Measurements from ENCODE around the gene PIK3C2G. TPM values are rescaled to one million over a fixed set of nuclear protein-coding genes. Genes with fewer than 3 reads are reported as not detected.

The PIK3C2G gene
- polyA plus RNA-seq, 1 of the 3 experiments (the other 2 are of a cell fraction), result 0.02 TPM

DNA sequence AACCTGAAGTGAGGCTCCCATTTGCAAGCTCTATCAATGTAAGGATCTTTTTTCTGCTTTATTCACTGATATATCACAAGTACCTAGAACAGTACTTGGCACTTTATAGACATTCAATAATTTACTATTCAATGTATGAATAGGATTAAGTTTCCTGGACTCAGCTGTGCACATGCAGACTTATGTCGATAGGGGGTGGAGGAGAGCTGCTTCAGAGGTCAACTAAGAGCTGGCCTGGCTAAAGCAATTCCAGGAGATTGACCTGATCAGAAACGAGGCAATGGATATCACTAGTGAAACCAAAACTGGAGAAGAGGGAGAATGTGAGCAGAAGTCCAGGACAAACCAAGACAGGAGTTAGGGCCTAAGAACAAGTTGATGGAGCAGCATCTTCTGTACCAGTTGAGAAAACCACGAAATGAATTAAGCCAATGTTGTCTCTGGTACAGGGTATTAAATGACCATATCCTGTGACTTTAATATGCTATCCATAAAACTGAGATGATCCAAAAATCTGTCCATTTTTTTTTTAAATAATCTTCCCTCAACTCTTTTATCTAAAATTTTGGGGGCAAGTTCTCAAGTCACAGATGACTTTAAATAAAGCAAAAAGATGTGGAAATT, 169.2 kb downstream of the PIK3C2G start:
- Histone ChIP-seq H4K20me1 (ENCODE audit: insufficient read depth) (no peaks in the 10 kb centered on the region), H3K36me3 (replicated peaks in 1 of 2; ENCODE audit: control insufficient read depth in 1 of 2, insufficient read depth in 2 of 2, low read length in 1 of 2) (no peaks in the 10 kb centered on the region), H3F3A (replicated peaks; ENCODE audit: insufficient read depth) (no peaks in the 10 kb centered on the region), H3K4me3 (ENCODE audit: low read depth in 2 of 2, low read length in 1 of 2) (no peak overlapping the region; a peak in 1 of 4 replicates), H2AFZ (ENCODE audit: low read depth) (no peak overlapping the region), H3K9me3 (no peaks in the 10 kb centered on the region), H3K79me2 (ENCODE audit: insufficient read depth) (no peaks in the 10 kb centered on the region), H3K9ac (no peak overlapping the region), H3K27me3 (ENCODE audit: insufficient read depth) (no peaks in the 10 kb centered on the region), H3K27ac (ENCODE audit: low read depth in 2 of 2, low read length in 1 of 2) (no peak overlapping the region), H3K4me2 (no peak overlapping the region), H3K4me1 (ENCODE audit: control insufficient read depth in 1 of 2, insufficient read depth in 2 of 2, low read depth in 1 of 2, low read length in 1 of 2) (no peaks in the 10 kb centered on the region), H3K9me2 (no peaks in the 10 kb centered on the region)
- WGBS (ENCODE audit: low lambda C conversion rate), result 22% methylated on average over 3 of the region's 3 CpGs
- CTCF ChIA-PET, result interaction anchor here (0.9 to 1.3 kb wide), 3 partner anchors 74 to 756 kb away, joined by 3 to 11 read pairs (median 3); no protein-coding TSS in a partner anchor
- POLR2A ChIA-PET, result no interaction called here
- DNase-seq, result peak; percentile 30
- TF ChIP-seq, protein P1, sequence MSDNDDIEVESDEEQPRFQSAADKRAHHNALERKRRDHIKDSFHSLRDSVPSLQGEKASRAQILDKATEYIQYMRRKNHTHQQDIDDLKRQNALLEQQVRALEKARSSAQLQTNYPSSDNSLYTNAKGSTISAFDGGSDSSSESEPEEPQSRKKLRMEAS (IDR thresholded peaks at IDR 0.05; ENCODE audit: low read depth), result no peak
- TF ChIP-seq YY1 (IDR thresholded peaks at IDR 0.05; ENCODE audit: low read depth) (no peak), NFIC (IDR thresholded peaks at IDR 0.05; ENCODE audit: borderline replicate concordance) (no peak), TEAD4 (IDR thresholded peaks at IDR 0.05; ENCODE audit: borderline replicate concordance, insufficient read depth) (no peak), GATA2 (CRISPR knock-in tag; IDR thresholded peaks at IDR 0.05) (no peak), FOSL2 (IDR thresholded peaks at IDR 0.05; ENCODE audit: borderline replicate concordance, low read depth) (no peak), SMC3 (IDR thresholded peaks at IDR 0.05; ENCODE audit: low read depth, low read length) (peak; percentile 58), RAD21 (IDR thresholded peaks at IDR 0.05; ENCODE audit: low read length) (peak; percentile 81), FOXJ3 (CRISPR knock-in tag; IDR thresholded peaks at IDR 0.05) (no peak), TCF12 (IDR thresholded peaks at IDR 0.05) (no peak), EP300 (IDR thresholded peaks at IDR 0.05; ENCODE audit: borderline replicate concordance in 1 of 2, low read depth in 1 of 2, low read length in 1 of 2) (no peak), CHD2 (IDR thresholded peaks at IDR 0.05; ENCODE audit: low read length, partially characterized antibody) (no peak), TAF1 (IDR thresholded peaks at IDR 0.05; ENCODE audit: borderline replicate concordance, low read depth, low read length) (0 out of 2 replicates have a peak, but pooled peaks have one; percentile 9), SIN3A (IDR thresholded peaks at IDR 0.05; ENCODE audit: borderline replicate concordance, low read depth, low read length) (no peak), USF1 (IDR thresholded peaks at IDR 0.05; ENCODE audit: borderline replicate concordance, low read depth) (no peak), POLR2AphosphoS5 (IDR thresholded peaks at IDR 0.05; ENCODE audit: low read depth, low read length) (no peak), ELF1 (IDR thresholded peaks at IDR 0.05) (no peak), USF2 (IDR thresholded peaks at IDR 0.05; ENCODE audit: borderline replicate concordance, low read depth, low read length) (no peak), FOXM1 (IDR thresholded peaks at IDR 0.05; ENCODE audit: low read depth) (no peak), RCOR1 (IDR thresholded peaks at IDR 0.05; ENCODE audit: low read length) (no peak), NRF1 (IDR thresholded peaks at IDR 0.05; ENCODE audit: low read depth, low read length) (no peak), GABPA (IDR thresholded peaks at IDR 0.05; ENCODE audit: low read depth) (no peak), JUND (IDR thresholded peaks at IDR 0.05) (no peak), RXRA (IDR thresholded peaks at IDR 0.05; ENCODE audit: borderline replicate concordance, low read depth) (no peak), MEF2A (IDR thresholded peaks at IDR 0.05; ENCODE audit: borderline replicate concordance, low read depth) (no peak)
- TF ChIP-seq, protein P2, sequence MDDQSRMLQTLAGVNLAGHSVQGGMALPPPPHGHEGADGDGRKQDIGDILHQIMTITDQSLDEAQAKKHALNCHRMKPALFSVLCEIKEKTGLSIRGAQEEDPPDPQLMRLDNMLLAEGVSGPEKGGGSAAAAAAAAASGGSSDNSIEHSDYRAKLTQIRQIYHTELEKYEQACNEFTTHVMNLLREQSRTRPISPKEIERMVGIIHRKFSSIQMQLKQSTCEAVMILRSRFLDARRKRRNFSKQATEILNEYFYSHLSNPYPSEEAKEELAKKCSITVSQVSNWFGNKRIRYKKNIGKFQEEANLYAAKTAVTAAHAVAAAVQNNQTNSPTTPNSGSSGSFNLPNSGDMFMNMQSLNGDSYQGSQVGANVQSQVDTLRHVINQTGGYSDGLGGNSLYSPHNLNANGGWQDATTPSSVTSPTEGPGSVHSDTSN (IDR thresholded peaks at IDR 0.05), result no peak
- TF ChIP-seq, protein P3, sequence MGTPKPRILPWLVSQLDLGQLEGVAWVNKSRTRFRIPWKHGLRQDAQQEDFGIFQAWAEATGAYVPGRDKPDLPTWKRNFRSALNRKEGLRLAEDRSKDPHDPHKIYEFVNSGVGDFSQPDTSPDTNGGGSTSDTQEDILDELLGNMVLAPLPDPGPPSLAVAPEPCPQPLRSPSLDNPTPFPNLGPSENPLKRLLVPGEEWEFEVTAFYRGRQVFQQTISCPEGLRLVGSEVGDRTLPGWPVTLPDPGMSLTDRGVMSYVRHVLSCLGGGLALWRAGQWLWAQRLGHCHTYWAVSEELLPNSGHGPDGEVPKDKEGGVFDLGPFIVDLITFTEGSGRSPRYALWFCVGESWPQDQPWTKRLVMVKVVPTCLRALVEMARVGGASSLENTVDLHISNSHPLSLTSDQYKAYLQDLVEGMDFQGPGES (IDR thresholded peaks at IDR 0.05; ENCODE audit: low read depth, low read length), result no peak
- TF ChIP-seq, protein P4, sequence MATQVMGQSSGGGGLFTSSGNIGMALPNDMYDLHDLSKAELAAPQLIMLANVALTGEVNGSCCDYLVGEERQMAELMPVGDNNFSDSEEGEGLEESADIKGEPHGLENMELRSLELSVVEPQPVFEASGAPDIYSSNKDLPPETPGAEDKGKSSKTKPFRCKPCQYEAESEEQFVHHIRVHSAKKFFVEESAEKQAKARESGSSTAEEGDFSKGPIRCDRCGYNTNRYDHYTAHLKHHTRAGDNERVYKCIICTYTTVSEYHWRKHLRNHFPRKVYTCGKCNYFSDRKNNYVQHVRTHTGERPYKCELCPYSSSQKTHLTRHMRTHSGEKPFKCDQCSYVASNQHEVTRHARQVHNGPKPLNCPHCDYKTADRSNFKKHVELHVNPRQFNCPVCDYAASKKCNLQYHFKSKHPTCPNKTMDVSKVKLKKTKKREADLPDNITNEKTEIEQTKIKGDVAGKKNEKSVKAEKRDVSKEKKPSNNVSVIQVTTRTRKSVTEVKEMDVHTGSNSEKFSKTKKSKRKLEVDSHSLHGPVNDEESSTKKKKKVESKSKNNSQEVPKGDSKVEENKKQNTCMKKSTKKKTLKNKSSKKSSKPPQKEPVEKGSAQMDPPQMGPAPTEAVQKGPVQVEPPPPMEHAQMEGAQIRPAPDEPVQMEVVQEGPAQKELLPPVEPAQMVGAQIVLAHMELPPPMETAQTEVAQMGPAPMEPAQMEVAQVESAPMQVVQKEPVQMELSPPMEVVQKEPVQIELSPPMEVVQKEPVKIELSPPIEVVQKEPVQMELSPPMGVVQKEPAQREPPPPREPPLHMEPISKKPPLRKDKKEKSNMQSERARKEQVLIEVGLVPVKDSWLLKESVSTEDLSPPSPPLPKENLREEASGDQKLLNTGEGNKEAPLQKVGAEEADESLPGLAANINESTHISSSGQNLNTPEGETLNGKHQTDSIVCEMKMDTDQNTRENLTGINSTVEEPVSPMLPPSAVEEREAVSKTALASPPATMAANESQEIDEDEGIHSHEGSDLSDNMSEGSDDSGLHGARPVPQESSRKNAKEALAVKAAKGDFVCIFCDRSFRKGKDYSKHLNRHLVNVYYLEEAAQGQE (IDR thresholded peaks at IDR 0.05; ENCODE audit: low read depth, low read length), result no peak

Data from SK-N-SH (cell line).